HepG2 (cell line): ENCODE data around the gene FUT3. TPM values are rescaled to one million over a fixed set of nuclear protein-coding genes. Genes with fewer than 3 reads are reported as not detected.

ENCODE experiments used
- ARID3A ChIP-seq: IDR thresholded peaks from 2 replicates; pipeline ENCODE4 v1.6.1; 2012; ENCODE audit warnings: low read depth, low read length, improper control_type of control experiment
- CC2D1A ChIP-seq: sonication (generic); formaldehyde crosslinking; IDR thresholded peaks from 2 replicates; pipeline ENCODE4 v1.8.1; 2023; ENCODE audit warnings: mild to moderate bottlenecking, missing genetic modification reagents
- CEBPB ChIP-seq: IDR thresholded peaks from 2 replicates; pipeline ENCODE4 v1.6.1; 2011; ENCODE audit warnings: low read depth, low read length, improper control_type of control experiment, borderline replicate concordance
- FOXK2 ChIP-seq: fragments of 450-650 bp; IDR thresholded peaks from 2 replicates; pipeline ENCODE4 v1.6.1; 2016
- FOXP4 ChIP-seq: sonication (generic); formaldehyde crosslinking; IDR thresholded peaks from 2 replicates; pipeline ENCODE4 v1.4.0; 2020; ENCODE audit warnings: missing genetic modification reagents
- GATA4 ChIP-seq: sonication (generic); IDR thresholded peaks from 2 replicates; pipeline ENCODE4 v1.6.1; 2016; ENCODE audit warnings: antibody characterized with exemption, low read depth, borderline replicate concordance
- HCFC1 ChIP-seq: fragments of 150-350 bp; IDR thresholded peaks from 2 replicates; pipeline ENCODE4 v1.6.1; 2014; ENCODE audit warnings: low read depth, low read length
- HOMEZ ChIP-seq: IDR thresholded peaks from 2 replicates; pipeline ENCODE4 v1.6.1; 2016; ENCODE audit warnings: low read depth
- ISX ChIP-seq: sonication (generic); formaldehyde crosslinking; conservative IDR thresholded peaks from 2 replicates; pipeline ENCODE4 v1.5.0; 2020; ENCODE audit warnings: missing genetic modification reagents
- KLF13 ChIP-seq: sonication (generic); formaldehyde crosslinking; IDR thresholded peaks from 2 replicates; pipeline ENCODE4 v1.4.0; 2020; ENCODE audit warnings: mild to moderate bottlenecking, missing genetic modification reagents
- MEF2D ChIP-seq: sonication (generic); formaldehyde crosslinking; IDR thresholded peaks from 2 replicates; pipeline ENCODE4 v1.5.1; 2020; ENCODE audit warnings: mild to moderate bottlenecking, missing genetic modification reagents
- NR2F1 ChIP-seq, 2 experiments: fragments of 450-650 bp in 1 of 2; formaldehyde crosslinking in 1 of 2; IDR thresholded peaks; 2 replicates each; pipeline versions ENCODE4 v1.5.0 to v1.6.1; 2016 to 2020; ENCODE audit warnings: mild to moderate bottlenecking in 1 of 2, missing compliant biosample characterization in 1 of 2, missing genetic modification reagents in 1 of 2, moderate library complexity in 1 of 2
- PHB2 ChIP-seq: fragments of 450-650 bp; IDR thresholded peaks from 2 replicates; pipeline ENCODE4 v1.6.1; 2018; ENCODE audit not compliant: partially characterized antibody
- POLR2G ChIP-seq: fragments of 200-400 bp; formaldehyde crosslinking; IDR thresholded peaks from 2 replicates; pipeline ENCODE4 v1.6.1; 2018; ENCODE audit warnings: mild to moderate bottlenecking, low read depth, low read length, moderate library complexity
- RAD51 ChIP-seq: fragments of 450-650 bp; IDR thresholded peaks from 2 replicates; pipeline ENCODE4 v1.6.1; 2016; ENCODE audit warnings: borderline replicate concordance
- RBAK ChIP-seq: sonication (generic); formaldehyde crosslinking; IDR thresholded peaks from 2 replicates; pipeline ENCODE4 v1.5.1; 2020; ENCODE audit warnings: mild to moderate bottlenecking, missing genetic modification reagents
- SAFB2 ChIP-seq: sonication (generic); formaldehyde crosslinking; IDR thresholded peaks from 2 replicates; pipeline ENCODE4 v1.5.1; 2020; ENCODE audit warnings: missing genetic modification reagents, low read depth, mild to moderate bottlenecking, borderline replicate concordance
- TARDBP ChIP-seq: sonication (generic); formaldehyde crosslinking; IDR thresholded peaks from 2 replicates; pipeline ENCODE4 v1.8.0; 2022; ENCODE audit warnings: mild to moderate bottlenecking, missing genetic modification reagents
- ZBTB1 ChIP-seq: sonication (generic); formaldehyde crosslinking; IDR thresholded peaks from 2 replicates; pipeline ENCODE4 v1.4.0; 2020; ENCODE audit warnings: missing genetic modification reagents, borderline replicate concordance
- ZBTB3 ChIP-seq: sonication (generic); formaldehyde crosslinking; IDR thresholded peaks from 2 replicates; pipeline ENCODE4 v1.4.0; 2020; ENCODE audit warnings: low read depth, mild to moderate bottlenecking, moderate library complexity, missing genetic modification reagents, borderline replicate concordance
- ZC3H4 ChIP-seq: sonication (generic); formaldehyde crosslinking; IDR thresholded peaks from 2 replicates; pipeline ENCODE4 v1.4.0; 2020; ENCODE audit warnings: missing genetic modification reagents, borderline replicate concordance
- ZNF124 ChIP-seq: sonication (generic); formaldehyde crosslinking; IDR thresholded peaks from 2 replicates; pipeline ENCODE4 v1.4.0; 2020; ENCODE audit warnings: missing genetic modification reagents
- ZNF3 ChIP-seq: IDR thresholded peaks from 2 replicates; pipeline ENCODE4 v1.7.0; 2017; ENCODE audit warnings: inconsistent platforms
- ZNF326 ChIP-seq: sonication (generic); formaldehyde crosslinking; IDR thresholded peaks from 2 replicates; pipeline ENCODE4 v1.4.0; 2020; ENCODE audit warnings: missing genetic modification reagents, borderline replicate concordance
- ZNF530 ChIP-seq: sonication (generic); formaldehyde crosslinking; IDR thresholded peaks from 2 replicates; pipeline ENCODE4 v1.5.0; 2020; ENCODE audit warnings: low read depth, mild to moderate bottlenecking, missing genetic modification reagents
- ZNF549 ChIP-seq: sonication (generic); formaldehyde crosslinking; IDR thresholded peaks from 2 replicates; pipeline ENCODE4 v1.5.0; 2020; ENCODE audit warnings: missing genetic modification reagents
- ZNF766 ChIP-seq: sonication (generic); formaldehyde crosslinking; IDR thresholded peaks from 2 replicates; pipeline ENCODE4 v1.5.0; 2020; ENCODE audit warnings: missing genetic modification reagents, borderline replicate concordance
- ZNF772 ChIP-seq: sonication (generic); formaldehyde crosslinking; IDR thresholded peaks from 2 replicates; pipeline ENCODE4 v1.5.0; 2020; ENCODE audit warnings: mild to moderate bottlenecking, missing genetic modification reagents
- ZNF879 ChIP-seq: sonication (generic); formaldehyde crosslinking; IDR thresholded peaks from 2 replicates; pipeline ENCODE4 v1.8.1; 2023; ENCODE audit warnings: missing genetic modification reagents
- ZSCAN22 ChIP-seq: sonication (generic); formaldehyde crosslinking; IDR thresholded peaks from 2 replicates; pipeline ENCODE4 v1.4.0; 2020; ENCODE audit warnings: mild to moderate bottlenecking, missing genetic modification reagents
- polyA plus RNA-seq, 8 experiments: library from polyadenylated mRNA; depleted of rRNA in 3 of 8; stranded (reverse) in 7 of 8; unstranded in 1 of 8; fragments of >200 nt; fragmentation: Illumina TruSeq in 4 of 8; extraction: Trizol in 4 of 8; gene quantifications; 2 replicates each; pipeline versions ENCODE4 v1.2.1 to v1.2.3, GENCODE V29; 2011 to 2016; ENCODE audit warnings: low read depth in 4 of 8, missing spikeins in 1 of 8, mixed read lengths in 1 of 8; ENCODE audit not compliant: insufficient read depth in 1 of 8
- total RNA-seq, 5 experiments: library from RNA; depleted of rRNA; stranded (reverse); fragments of >200 nt; fragmentation: Illumina TruSeq; extraction: Trizol; gene quantifications; 2 replicates each; pipeline ENCODE4 v1.2.3, GENCODE V29; 2016; ENCODE audit warnings: low read depth in 1 of 5

Gene FUT3
- total and polyA plus RNA-seq, 2 of the 13 experiments (the other 11 are each of a cell fraction or from before 2014, with no cell fraction given), result 0.53 to 1.1 TPM

GRCh38 chr19:5870986-5871394 lies 19.7 kb upstream of the FUT3 start (continued):
- TF ChIP-seq ZNF530 (CRISPR knock-in tag) (no peak), ISX (CRISPR knock-in tag) (no peak), NR2F1 (CRISPR knock-in tag; IDR thresholded peaks at IDR 0.05) (peak in 1 of 2 experiments; percentile 25; a peak in 1 of 4 replicates), ZNF879 (CRISPR knock-in tag) (no peak), ZBTB3 (peak; percentile 93), GATA4 (no peak; the same call in 1 of the 2 replicates), ZNF766 (CRISPR knock-in tag) (no peak), KLF13 (no peak), POLR2G (peak; percentile 72), SAFB2 (peak; percentile 86), CC2D1A (CRISPR knock-in tag) (no peak), ZBTB1 (no peak), FOXK2 (no peak), ZC3H4 (no peak), ZNF3 (0 out of 2 replicates have a peak, but pooled peaks have one; percentile 73), HOMEZ (CRISPR knock-in tag) (peak; percentile 67), FOXP4 (CRISPR knock-in tag) (peak; percentile 98), HCFC1 (no peak), RAD51 (no peak), RBAK (CRISPR knock-in tag) (peak; percentile 62; the same call in 1 of the 2 replicates), PHB2 (no peak), MEF2D (CRISPR knock-in tag) (peak; percentile 99), ZNF772 (CRISPR knock-in tag) (peak; percentile 69; the same call in 1 of the 2 replicates), ARID3A (no peak), ZSCAN22 (no peak), CEBPB (peak; percentile 99), ZNF124 (peak; percentile 94), ZNF549 (CRISPR knock-in tag) (no peak), TARDBP (CRISPR knock-in tag) (peak; percentile 91), ZNF326 (no peak)
